ENCODE data around the gene CFAP45. TPM values are rescaled to one million over a fixed set of nuclear protein-coding genes. Genes with fewer than 3 reads are reported as not detected.

The CFAP45 gene
- total RNA-seq, 4 donors from 2014 or later, result 0.32 TPM; not detected in 3

DNA sequence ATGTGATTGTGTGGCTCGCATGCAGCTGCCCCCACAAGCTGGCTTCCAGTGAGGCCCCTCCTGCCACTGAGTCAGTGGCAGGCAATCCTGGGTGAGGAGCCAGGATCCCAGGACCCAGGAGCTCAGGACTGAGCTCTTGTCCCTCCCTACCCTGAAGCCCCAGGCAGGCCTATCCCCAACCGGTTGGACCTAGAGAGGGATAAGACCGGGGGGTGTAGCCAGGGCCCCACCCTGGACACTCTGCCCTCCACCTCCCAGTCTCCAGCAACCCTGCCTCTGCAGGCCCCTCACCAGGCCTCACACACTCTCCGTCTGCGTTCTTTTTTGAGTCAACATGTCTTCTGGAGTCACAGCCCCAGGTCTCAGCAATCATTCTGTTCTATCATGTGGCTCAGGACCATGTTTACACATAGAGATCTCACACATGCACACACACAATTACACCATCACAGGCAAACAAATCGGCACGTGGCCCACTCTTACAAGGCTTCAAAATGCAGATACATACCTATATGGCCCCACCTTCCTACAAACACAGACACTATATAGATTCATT lies 40.1 kb downstream of the CFAP45 start:
- TF ChIP-seq POLR2A (IDR thresholded peaks at IDR 0.05), result no peak
- no peak for TF ChIP-seq CTCF (IDR thresholded peaks at IDR 0.05)
- TF ChIP-seq EP300 (IDR thresholded peaks at IDR 0.05; ENCODE audit: low read depth), result no peak
- no peak for TF ChIP-seq POLR2AphosphoS5 (IDR thresholded peaks at IDR 0.05)
- intact Hi-C loops (cut with DNase I; ENCODE audit: low total_unique reads) (no loop called here), in situ Hi-C loops (cut with MboI; ENCODE audit: low pct_ligation_motif_present in 1 of 4, low pct_unique_long_range_greater_than_20kb in 1 of 4, low sequenced_read_pairs in 3 of 4) (no loop called here)
- no peaks in the 10 kb centered on the region for H3K27me3 ChIP-seq
- DNase-seq, result no peak
- no peaks in the 10 kb centered on the region for H3K36me3 ChIP-seq
- 78% methylated on average over 7 of the region's 7 CpGs; no CpG with 5 or more reads in 1 of the 2 donors for WGBS, 2 donors (ENCODE audit: low coverage in 1 of 2)
- H3K27ac ChIP-seq, result no peak overlapping the region
- H3K4me3 ChIP-seq, result no peak overlapping the region
- peaks cover 0 to 7% (median 6%) of the 10 kb centered on the region in 4 donors for H3K4me1 ChIP-seq
- no peaks in the 10 kb centered on the region for H3K9me3 ChIP-seq

DNA sequence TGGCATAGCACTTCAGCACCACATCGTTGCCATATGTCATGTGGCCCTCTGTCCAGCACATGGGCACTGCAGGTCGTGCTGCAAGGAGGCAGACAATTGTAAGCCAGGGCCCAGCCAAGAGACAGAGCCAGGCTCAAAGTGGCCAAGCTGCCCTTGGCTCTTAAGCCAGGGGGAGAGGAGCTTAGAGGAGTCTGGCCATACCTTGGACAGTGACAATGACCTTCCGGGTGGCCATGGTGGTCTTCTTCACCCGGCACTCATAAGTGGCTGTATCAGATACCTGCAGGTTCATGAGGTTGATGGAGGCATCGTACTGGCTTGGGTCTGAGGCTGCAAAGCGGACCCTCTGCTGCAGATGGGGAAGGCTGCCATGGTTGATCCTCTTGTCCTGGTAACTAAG lies 42.1 kb downstream of the CFAP45 start:
- TF ChIP-seq EP300 (IDR thresholded peaks at IDR 0.05; ENCODE audit: low read depth) (no peak), POLR2A (IDR thresholded peaks at IDR 0.05) (no peak)
- H3K4me3 ChIP-seq, result no peak overlapping the region
- peaks cover 3 to 20% (median 16%) of the 10 kb centered on the region in 4 donors for H3K4me1 ChIP-seq
- no peak for DNase-seq
- H3K36me3 ChIP-seq, result no peaks in the 10 kb centered on the region
- intact Hi-C loops (cut with DNase I; ENCODE audit: low total_unique reads) (no loop called here), in situ Hi-C loops (cut with MboI; ENCODE audit: low pct_ligation_motif_present in 1 of 4, low pct_unique_long_range_greater_than_20kb in 1 of 4, low sequenced_read_pairs in 3 of 4) (no loop called here)
- no peaks in the 10 kb centered on the region for H3K27me3 ChIP-seq
- 93 to 100% methylated on average over 1 to 6 of the region's 6 CpGs for WGBS, 2 donors (ENCODE audit: low coverage in 1 of 2)
- H3K9me3 ChIP-seq, result no peaks in the 10 kb centered on the region
- no peak overlapping the region for H3K27ac ChIP-seq

GRCh38 chr1:159856576-159856975 lies 43.4 kb downstream of the CFAP45 start:
- Histone ChIP-seq H3K36me3 (no peaks in the 10 kb centered on the region), H3K9me3 (no peaks in the 10 kb centered on the region), H3K4me1 (peaks cover 3 to 20% (median 16%) of the 10 kb centered on the region in 4 donors), H3K27me3 (no peaks in the 10 kb centered on the region), H3K4me3 (no peak overlapping the region), H3K27ac (no peak overlapping the region)
- in situ Hi-C loops (cut with MboI; ENCODE audit: low pct_ligation_motif_present in 1 of 4, low pct_unique_long_range_greater_than_20kb in 1 of 4, low sequenced_read_pairs in 3 of 4) (no loop called here), intact Hi-C loops (cut with DNase I; ENCODE audit: low total_unique reads) (no loop called here)
- no peak for DNase-seq
- WGBS, 2 donors (ENCODE audit: low coverage in 1 of 2), result 91% methylated on average over 1 of the region's 1 CpG; no CpG with 5 or more reads in 1 of the 2 donors
- TF ChIP-seq POLR2AphosphoS5 (IDR thresholded peaks at IDR 0.05), result no peak
- TF ChIP-seq POLR2A (IDR thresholded peaks at IDR 0.05), result no peak

- WGBS, 2 donors (ENCODE audit: low coverage in 1 of 2), result 95% methylated on average over 34 of the region's 34 CpGs; no CpG with 5 or more reads in 1 of the 2 donors
- DNase-seq, result no peak
- H3K36me3 ChIP-seq, result no peaks in the 10 kb centered on the region
- H3K4me3 ChIP-seq, result no peak overlapping the region
- TF ChIP-seq POLR2A (IDR thresholded peaks at IDR 0.05) (no peak), POLR2AphosphoS5 (IDR thresholded peaks at IDR 0.05) (no peak), CTCF (IDR thresholded peaks at IDR 0.05) (no peak), EP300 (IDR thresholded peaks at IDR 0.05; ENCODE audit: low read depth) (no peak)
- peaks cover 3 to 20% (median 16%) of the 10 kb centered on the region in 4 donors for H3K4me1 ChIP-seq
- H3K9me3 ChIP-seq, result no peaks in the 10 kb centered on the region
- intact Hi-C loops (cut with DNase I; ENCODE audit: low total_unique reads) (no loop called here), in situ Hi-C loops (cut with MboI; ENCODE audit: low pct_ligation_motif_present in 1 of 4, low pct_unique_long_range_greater_than_20kb in 1 of 4, low sequenced_read_pairs in 3 of 4) (no loop called here)
- peak overlapping the region in 3 of 4 donors; percentile 96 to 98 (median 98) for H3K27ac ChIP-seq
- H3K27me3 ChIP-seq, result no peaks in the 10 kb centered on the region
Observed at GRCh38 chr1:159855709-159856108, 44.3 kb downstream of the CFAP45 start.

GRCh38 chr1:159854693-159855192 lies 45.2 kb downstream of the CFAP45 start:
- no peaks in the 10 kb centered on the region for H3K9me3 ChIP-seq
- WGBS, 2 donors (ENCODE audit: low coverage in 1 of 2), result 1% methylated on average over 25 of the region's 59 CpGs; no CpG with 5 or more reads in 1 of the 2 donors
- peaks cover 3 to 20% (median 18%) of the 10 kb centered on the region in 4 donors for H3K4me1 ChIP-seq
- no peaks in the 10 kb centered on the region for H3K36me3 ChIP-seq
- peak; percentile 90 for DNase-seq
- no peaks in the 10 kb centered on the region for H3K27me3 ChIP-seq
- intact Hi-C loops (cut with DNase I; ENCODE audit: low total_unique reads) (no loop called here), in situ Hi-C loops (cut with MboI; ENCODE audit: low pct_ligation_motif_present in 1 of 4, low pct_unique_long_range_greater_than_20kb in 1 of 4, low sequenced_read_pairs in 3 of 4) (no loop called here)
- peak overlapping the region; percentile 94 to 98 (median 97) for H3K27ac ChIP-seq
- H3K4me3 ChIP-seq, result peak overlapping the region; percentile 40 to 72 (median 63)
- TF ChIP-seq EP300 (IDR thresholded peaks at IDR 0.05; ENCODE audit: low read depth), result no peak
- peak; percentile 93 for TF ChIP-seq POLR2A (IDR thresholded peaks at IDR 0.05)
- TF ChIP-seq POLR2AphosphoS5 (IDR thresholded peaks at IDR 0.05), result peak; percentile 85 to 94 (median 92)
- TF ChIP-seq CTCF (IDR thresholded peaks at IDR 0.05), result peak in 4 of 5 experiments; percentile 3 to 54 (median 17)
